Astrocyte (in vitro differentiated cells and primary cell): ENCODE data around the gene SLC10A6. TPM values are rescaled to one million over a fixed set of nuclear protein-coding genes. Genes with fewer than 3 reads are reported as not detected.

Experiments
- DNase-seq: peaks from one replicate; pipeline ENCODE4 v3.0.0-alpha.2; 2010; ENCODE audit warnings: low read depth
- FAIRE-seq: peaks from 2 replicates; lab custom pipeline; 2011; peaks lifted over from hg19 to GRCh38; lab: Jason Lieb, UNC
- H2AFZ ChIP-seq: 2 replicates; pipeline ENCODE4 v1.6.0; 2012; ENCODE audit warnings: low read depth, low read length, inconsistent platforms
- H3K27ac ChIP-seq: 2 replicates; pipeline ENCODE4 v1.5.1; 2011; ENCODE audit warnings: low read depth, low read length, inconsistent platforms
- H3K27me3 ChIP-seq: 2 replicates; pipeline ENCODE4 v1.6.0; 2011; ENCODE audit warnings: low read length, inconsistent platforms; ENCODE audit not compliant: insufficient read depth
- H3K36me3 ChIP-seq: 2 replicates; pipeline ENCODE4 v1.5.1; 2011; ENCODE audit warnings: low read length, inconsistent platforms; ENCODE audit not compliant: insufficient read depth
- H3K4me1 ChIP-seq: 2 replicates; pipeline ENCODE4 v1.5.1; 2011; ENCODE audit warnings: low read length, inconsistent platforms; ENCODE audit not compliant: insufficient read depth
- H3K4me2 ChIP-seq: 2 replicates; pipeline ENCODE4 v1.6.0; 2012; ENCODE audit warnings: low read length, inconsistent platforms
- H3K4me3 ChIP-seq: 2 replicates; pipeline ENCODE4 v1.5.1; 2011; ENCODE audit warnings: low read depth, mild to moderate bottlenecking, low read length, inconsistent platforms; ENCODE audit not compliant: insufficient read depth
- H3K79me2 ChIP-seq: 2 replicates; pipeline ENCODE4 v1.6.0; 2012; ENCODE audit warnings: mild to moderate bottlenecking, low read length, inconsistent platforms; ENCODE audit not compliant: insufficient read depth
- H3K9ac ChIP-seq: 2 replicates; pipeline ENCODE4 v1.6.0; 2012; ENCODE audit warnings: mild to moderate bottlenecking, low read length, inconsistent platforms
- H3K9me3 ChIP-seq: 2 replicates; pipeline ENCODE4 v1.5.1; 2012; ENCODE audit warnings: low read depth, mild to moderate bottlenecking, low read length, inconsistent platforms; ENCODE audit not compliant: insufficient read depth
- H4K20me1 ChIP-seq: 2 replicates; pipeline ENCODE4 v1.6.0; 2012; ENCODE audit warnings: low read length, inconsistent platforms; ENCODE audit not compliant: insufficient read depth
- H3K27ac Mint-ChIP-seq: one replicate; pipeline ENCODE4 v1.8.0; 2021; ENCODE audit warnings: mild to moderate bottlenecking, mixed read lengths; ENCODE audit not compliant: unreplicated experiment
- H3K27me3 Mint-ChIP-seq: one replicate; pipeline ENCODE4 v1.8.0; 2021; ENCODE audit warnings: low read depth, mixed read lengths; ENCODE audit not compliant: unreplicated experiment
- H3K36me3 Mint-ChIP-seq: one replicate; pipeline ENCODE4 v1.8.0; 2021; ENCODE audit warnings: low read depth, mixed read lengths; ENCODE audit not compliant: unreplicated experiment
- H3K4me1 Mint-ChIP-seq: one replicate; pipeline ENCODE4 v1.8.0; 2021; ENCODE audit warnings: low read depth, mixed read lengths; ENCODE audit not compliant: unreplicated experiment
- H3K4me3 Mint-ChIP-seq: one replicate; pipeline ENCODE4 v1.8.0; 2021; ENCODE audit warnings: mild to moderate bottlenecking, moderate library complexity, mixed read lengths; ENCODE audit not compliant: unreplicated experiment
- H3K9me3 Mint-ChIP-seq: one replicate; pipeline ENCODE4 v1.8.0; 2021; ENCODE audit warnings: mild to moderate bottlenecking, mixed read lengths; ENCODE audit not compliant: unreplicated experiment
- CTCF ChIP-seq: IDR thresholded peaks from 2 replicates; pipeline ENCODE4 v1.5.1; 2011; ENCODE audit warnings: low read depth, mild to moderate bottlenecking, inconsistent platforms, low read length, moderate library complexity; ENCODE audit not compliant: insufficient read depth
- EZH2 ChIP-seq: IDR thresholded peaks from 2 replicates; pipeline ENCODE4 v1.6.1; 2012; ENCODE audit warnings: mild to moderate bottlenecking, low read length, inconsistent platforms; ENCODE audit not compliant: insufficient read depth
- total RNA-seq: library from RNA; stranded (reverse); gene quantifications from 2 replicates; pipeline ENCODE4 v1.2.1, GENCODE V29; 2021

The SLC10A6 gene
- total RNA-seq, 1 donor from 2014 or later: not detected

- Mint-ChIP-seq H3K9me3 (peaks cover 6% of the 10 kb centered on the region), H3K36me3 (peaks cover 43% of the 10 kb centered on the region), H3K27me3 (no peaks in the 10 kb centered on the region), H3K4me3 (no peak overlapping the region), H3K27ac (no peak overlapping the region), H3K4me1 (peaks cover 11% of the 10 kb centered on the region)
- H4K20me1 ChIP-seq: no peaks in the 10 kb centered on the region
- no peak overlapping the region for H3K27ac ChIP-seq
- no peak overlapping the region for H3K4me3 ChIP-seq
- H3K4me1 ChIP-seq: no peaks in the 10 kb centered on the region
- no peak overlapping the region for H3K9ac ChIP-seq
- H3K9me3 ChIP-seq: peaks cover 6% of the 10 kb centered on the region
- no peak overlapping the region for H2AFZ ChIP-seq
- H3K27me3 ChIP-seq: no peaks in the 10 kb centered on the region
- FAIRE-seq (no peak), DNase-seq (no peak)
- H3K79me2 ChIP-seq: no peaks in the 10 kb centered on the region
- H3K4me2 ChIP-seq: no peak overlapping the region
- TF ChIP-seq CTCF (no peak), EZH2 (no peak)
- H3K36me3 ChIP-seq: peaks cover 13% of the 10 kb centered on the region
Observed at GRCh38 chr4:86815653-86816052, 33.5 kb downstream of the SLC10A6 start.

GRCh38 chr4:86810847-86811246 lies 38.3 kb downstream of the SLC10A6 start:
- Histone ChIP-seq H3K79me2 (no peaks in the 10 kb centered on the region), H4K20me1 (no peaks in the 10 kb centered on the region), H3K4me1 (no peaks in the 10 kb centered on the region), H3K9me3 (peaks cover 4% of the 10 kb centered on the region), H3K27ac (no peak overlapping the region), H3K36me3 (peaks cover 15% of the 10 kb centered on the region), H3K9ac (no peak overlapping the region), H2AFZ (no peak overlapping the region), H3K27me3 (no peaks in the 10 kb centered on the region), H3K4me3 (no peak overlapping the region), H3K4me2 (no peak overlapping the region)
- FAIRE-seq (no peak), DNase-seq (no peak)
- H3K9me3 Mint-ChIP-seq: peaks cover 6% of the 10 kb centered on the region
- peak overlapping the region; percentile 53 for H3K27ac Mint-ChIP-seq
- H3K36me3 Mint-ChIP-seq: peaks cover 39% of the 10 kb centered on the region
- peaks cover 5% of the 10 kb centered on the region for H3K4me1 Mint-ChIP-seq
- TF ChIP-seq EZH2 (no peak), CTCF (no peak)
- H3K27me3 Mint-ChIP-seq: no peaks in the 10 kb centered on the region
- H3K4me3 Mint-ChIP-seq: no peak overlapping the region

GRCh38 chr4:86809809-86810208 lies 39.4 kb downstream of the SLC10A6 start:
- Histone ChIP-seq H3K4me1 (no peaks in the 10 kb centered on the region), H4K20me1 (no peaks in the 10 kb centered on the region), H3K9me3 (no peaks in the 10 kb centered on the region), H3K27ac (no peak overlapping the region), H3K27me3 (no peaks in the 10 kb centered on the region), H3K9ac (no peak overlapping the region), H3K4me2 (no peak overlapping the region), H3K79me2 (no peaks in the 10 kb centered on the region), H3K4me3 (no peak overlapping the region), H3K36me3 (peaks cover 11% of the 10 kb centered on the region), H2AFZ (no peak overlapping the region)
- Mint-ChIP-seq H3K4me1 (peaks cover 5% of the 10 kb centered on the region), H3K27me3 (no peaks in the 10 kb centered on the region), H3K4me3 (no peak overlapping the region), H3K27ac (no peak overlapping the region), H3K9me3 (peaks cover 2% of the 10 kb centered on the region), H3K36me3 (peaks cover 31% of the 10 kb centered on the region)
- DNase-seq: no peak
- no peak for TF ChIP-seq EZH2
- TF ChIP-seq CTCF: no peak
- no peak for FAIRE-seq
